GM13976 (cell line): Measurements from ENCODE around the gene CUX1.

Experiments used
- DNase-seq: peaks from one replicate; pipeline ENCODE4 v3.0.0; 2012; ENCODE audit warnings: low spot score
- CTCF ChIP-seq: IDR thresholded peaks from 2 replicates; pipeline ENCODE4 v1.5.1; 2012; ENCODE audit warnings: borderline replicate concordance, mild to moderate bottlenecking; ENCODE audit not compliant: insufficient read depth; ENCODE audit errors: extremely low read depth, missing control alignments, control extremely low read depth
- in situ Hi-C: fragments of 300-500 bp; cut with MboI; formaldehyde crosslinking; loops from one replicate; pipeline ENCODE4 v1.12.0; 2022; ENCODE audit warnings: low sequenced_read_pairs, mixed read lengths, inconsistent platforms; ENCODE audit not compliant: unreplicated experiment

CUX1 gene

DNA sequence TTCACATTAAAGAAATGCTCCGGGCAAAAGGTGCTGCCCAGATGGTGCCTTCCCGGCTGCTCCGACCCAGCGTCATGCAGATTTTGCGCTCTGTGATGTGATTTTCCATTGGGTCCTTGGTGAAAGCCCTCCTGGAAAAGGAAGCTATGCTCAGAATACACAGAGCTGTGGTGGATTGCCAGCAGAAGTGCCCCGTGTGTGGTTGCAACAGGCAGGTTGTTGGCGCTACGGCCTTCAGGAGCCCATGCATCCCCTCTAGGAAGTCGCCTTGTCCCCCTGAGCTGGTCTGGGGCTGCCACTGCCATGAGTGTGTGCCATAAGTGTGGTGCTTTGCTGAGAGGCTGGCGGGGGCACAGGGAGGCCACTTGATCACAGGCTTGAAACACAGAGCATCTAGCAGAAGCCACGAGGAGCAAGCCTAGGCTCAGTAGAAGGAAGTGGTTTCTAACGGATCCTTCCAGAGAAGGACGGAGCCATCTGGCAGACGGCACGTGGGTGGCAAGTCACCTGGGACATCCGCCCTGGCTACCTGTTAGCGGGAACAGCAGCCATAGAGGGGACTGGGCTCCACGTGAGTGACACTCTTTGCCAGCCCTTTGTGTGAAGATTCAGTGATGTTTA, 210.9 kb downstream of the CUX1 start:
- no peak for DNase-seq
- in situ Hi-C loops, result no loop called here
- no peak for TF ChIP-seq CTCF

DNA sequence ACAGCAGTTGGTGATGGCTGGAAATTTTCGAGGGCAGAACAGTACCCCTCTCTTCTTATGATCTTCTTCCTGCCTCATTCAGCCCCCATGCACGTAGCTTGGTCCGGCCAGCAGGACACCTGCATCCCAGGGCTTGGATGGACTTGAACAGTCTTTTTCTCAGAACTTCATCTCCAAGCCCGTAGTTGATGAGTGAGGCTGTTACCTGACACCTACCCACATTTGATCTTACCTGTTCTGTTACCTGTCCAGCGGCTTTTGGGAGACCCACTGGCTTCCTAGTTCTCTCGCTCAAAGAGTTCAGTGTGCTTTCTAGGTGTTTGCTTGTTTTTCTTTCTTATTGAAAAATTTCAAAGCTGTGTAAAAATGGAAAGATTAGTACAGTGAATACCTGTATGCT, 212.2 kb downstream of the CUX1 start:
- in situ Hi-C loops, result no loop called here

DNA sequence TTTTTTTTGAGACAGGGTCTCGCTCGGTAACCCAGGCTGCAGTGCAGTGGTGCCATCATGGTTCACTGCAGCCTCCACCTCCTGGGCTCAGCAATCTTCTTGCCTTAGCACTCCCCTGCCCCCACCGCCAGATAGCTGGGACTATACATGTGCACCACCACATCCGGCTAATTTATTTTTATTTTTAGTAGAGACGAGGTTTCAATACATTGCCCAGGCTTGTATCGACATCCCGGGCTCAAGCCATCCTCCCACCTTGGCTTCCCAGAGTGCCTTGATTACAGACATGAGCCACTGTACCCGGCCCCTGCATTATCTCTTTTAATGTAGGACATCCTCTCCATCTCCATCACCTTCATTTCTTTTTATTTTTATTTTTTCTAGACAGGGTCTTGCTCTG, 213.3 kb downstream of the CUX1 start:
- no peak for TF ChIP-seq CTCF
- no peak for DNase-seq
- in situ Hi-C loops, result no loop called here

More for the DNA sequence above, 212.2 kb downstream of the CUX1 start:
- no peak for DNase-seq
- no peak for TF ChIP-seq CTCF

- no peak for TF ChIP-seq CTCF
- in situ Hi-C loops, result no loop called here
- DNase-seq, result no peak
Measured at GRCh38 chr7:102036958-102037357, 219.5 kb downstream of the CUX1 start.

- no peak for TF ChIP-seq CTCF
- DNase-seq, result no peak
- in situ Hi-C loops, result no loop called here
Measured at GRCh38 chr7:102039706-102040105, 222.3 kb downstream of the CUX1 start.

DNA sequence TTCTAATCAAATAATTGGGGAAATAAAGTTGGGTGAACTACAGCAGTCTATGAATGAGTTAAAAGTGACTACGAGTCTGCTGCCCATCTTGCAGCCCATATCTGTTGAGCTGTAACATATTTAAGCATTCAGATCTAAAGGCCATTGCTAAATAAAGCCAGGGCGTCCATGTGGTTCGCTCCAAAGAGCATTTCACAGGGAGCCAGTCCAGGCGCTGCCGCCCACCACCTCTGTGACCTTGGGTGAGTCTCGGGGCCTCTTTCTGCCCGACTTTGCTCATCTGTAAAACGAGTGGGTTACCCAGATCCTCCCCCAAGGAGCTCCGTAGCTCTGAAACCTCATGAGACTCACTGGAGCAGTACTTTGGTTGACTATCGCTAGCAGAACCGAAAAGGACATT, 223.1 kb downstream of the CUX1 start:
- in situ Hi-C loops, result no loop called here
- no peak for TF ChIP-seq CTCF
- no peak for DNase-seq
